Choroid plexus epithelial cell (primary cell): ENCODE measurements around the gene LZIC.

ENCODE experiments used
- DNase-seq: peaks from one replicate; pipeline ENCODE4 v3.0.0-alpha.2; 2010; ENCODE audit warnings: low read depth
- H3K4me3 ChIP-seq: 2 replicates; pipeline ENCODE4 v1.5.1; 2011; ENCODE audit warnings: low read depth, mild to moderate bottlenecking, control low read depth, low read length, moderate library complexity
- TF ChIP-seq, protein P1 (sequence below): conservative IDR thresholded peaks from 2 replicates; pipeline ENCODE4 v1.5.1; 2011; ENCODE audit warnings: low read depth, mild to moderate bottlenecking, control low read depth, inconsistent platforms, low read length, moderate library complexity

The LZIC gene

DNA sequence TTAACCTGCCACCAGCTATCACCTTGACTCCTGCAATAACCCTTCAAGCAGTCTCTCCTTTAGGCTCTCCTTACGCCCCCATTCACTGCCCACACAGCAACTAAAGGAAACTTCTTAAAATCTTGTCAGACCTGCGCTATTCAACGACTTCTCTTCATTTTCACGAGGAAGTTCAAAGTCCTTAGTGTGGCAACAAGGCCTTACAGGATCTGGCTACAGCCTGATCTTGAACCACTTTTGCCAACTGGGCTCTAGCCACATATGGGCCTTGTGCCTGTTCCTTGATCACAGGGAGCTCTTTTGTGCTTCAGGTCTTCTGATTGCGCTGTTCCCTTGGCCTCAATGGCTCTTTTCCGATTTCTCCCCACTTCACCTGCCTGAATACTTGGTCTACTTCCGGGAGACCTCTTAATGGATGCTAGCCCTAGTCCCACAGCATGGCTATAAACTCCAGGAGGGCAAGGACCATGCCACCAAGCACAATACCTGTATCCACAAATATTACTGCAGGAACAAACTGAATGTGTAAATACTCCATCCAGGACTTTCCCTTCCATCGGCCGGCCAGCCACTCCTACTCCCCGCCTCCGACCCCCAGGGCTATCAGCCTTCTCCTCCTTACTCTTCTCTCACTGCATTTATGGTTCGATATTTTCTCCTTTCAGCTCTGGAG is 30.8 kb downstream of the LZIC start:
- no peak for DNase-seq
- TF ChIP-seq, protein P1, sequence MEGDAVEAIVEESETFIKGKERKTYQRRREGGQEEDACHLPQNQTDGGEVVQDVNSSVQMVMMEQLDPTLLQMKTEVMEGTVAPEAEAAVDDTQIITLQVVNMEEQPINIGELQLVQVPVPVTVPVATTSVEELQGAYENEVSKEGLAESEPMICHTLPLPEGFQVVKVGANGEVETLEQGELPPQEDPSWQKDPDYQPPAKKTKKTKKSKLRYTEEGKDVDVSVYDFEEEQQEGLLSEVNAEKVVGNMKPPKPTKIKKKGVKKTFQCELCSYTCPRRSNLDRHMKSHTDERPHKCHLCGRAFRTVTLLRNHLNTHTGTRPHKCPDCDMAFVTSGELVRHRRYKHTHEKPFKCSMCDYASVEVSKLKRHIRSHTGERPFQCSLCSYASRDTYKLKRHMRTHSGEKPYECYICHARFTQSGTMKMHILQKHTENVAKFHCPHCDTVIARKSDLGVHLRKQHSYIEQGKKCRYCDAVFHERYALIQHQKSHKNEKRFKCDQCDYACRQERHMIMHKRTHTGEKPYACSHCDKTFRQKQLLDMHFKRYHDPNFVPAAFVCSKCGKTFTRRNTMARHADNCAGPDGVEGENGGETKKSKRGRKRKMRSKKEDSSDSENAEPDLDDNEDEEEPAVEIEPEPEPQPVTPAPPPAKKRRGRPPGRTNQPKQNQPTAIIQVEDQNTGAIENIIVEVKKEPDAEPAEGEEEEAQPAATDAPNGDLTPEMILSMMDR, result no peak
- no peak overlapping the region for H3K4me3 ChIP-seq

DNA sequence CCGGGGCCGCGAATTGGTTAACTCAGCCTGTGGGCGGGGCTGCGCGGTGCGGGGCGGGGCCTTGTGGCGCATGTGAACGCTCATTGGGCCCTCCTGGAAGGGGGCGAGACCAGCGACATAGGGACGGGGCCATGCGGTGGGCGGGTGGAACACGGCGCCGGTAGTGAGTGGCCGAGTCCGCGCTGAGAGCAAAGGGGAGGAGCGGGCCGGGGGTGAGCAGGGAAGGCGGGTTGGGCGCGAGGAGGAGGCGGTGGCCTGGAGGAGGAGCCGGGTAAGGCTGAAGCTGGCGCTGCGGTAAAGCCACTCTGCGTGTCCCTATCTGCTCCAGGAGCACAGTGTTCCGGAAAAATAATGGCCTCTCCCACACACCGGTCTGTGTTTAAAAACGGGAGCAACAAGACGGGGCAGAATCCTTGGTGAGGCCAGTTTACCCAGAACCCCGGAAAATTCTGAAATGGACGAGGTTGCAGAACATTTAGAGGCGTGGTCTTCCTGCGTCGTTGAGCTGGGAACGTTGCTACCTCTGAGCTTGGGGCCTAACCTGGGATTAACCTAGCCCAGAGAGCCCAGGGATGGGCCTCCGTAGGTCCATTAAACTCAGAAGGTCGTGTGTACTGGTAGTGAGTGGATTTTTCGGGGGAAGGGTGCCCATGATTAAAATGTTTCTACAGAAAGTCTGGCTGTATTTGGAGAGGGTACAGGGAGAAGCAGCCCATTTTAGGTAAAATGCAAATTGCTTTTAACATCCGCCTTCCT is 32.6 kb downstream of the LZIC start:
- DNase-seq, result peak; percentile 100
- TF ChIP-seq, protein P1, result no peak
- H3K4me3 ChIP-seq, result peak overlapping the region; percentile 73

DNA sequence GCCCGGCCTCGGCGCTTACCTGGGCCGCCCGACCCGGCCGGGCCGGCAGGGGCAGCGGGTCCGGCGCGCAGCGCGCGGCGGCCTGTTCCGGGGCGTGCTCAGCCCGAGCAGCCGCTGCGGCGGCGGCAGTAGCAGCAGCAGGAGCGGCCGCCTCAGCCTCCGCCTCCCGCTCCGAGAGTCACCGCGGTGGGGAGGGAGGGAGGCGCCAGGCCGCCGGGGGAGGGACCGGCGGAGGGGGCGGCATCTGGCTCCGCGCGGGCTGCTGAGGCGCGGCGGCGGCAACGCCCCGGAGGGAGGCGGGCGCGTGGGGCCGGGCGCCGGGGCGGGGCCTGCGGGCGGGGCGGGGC is 33.1 kb downstream of the LZIC start, which contains the start of gene CTNNBIP1:
Gene CTNNBIP1, minus strand, starts transcription at position 194 of the 347 bp plus-strand sequence. CDS start 38,205 bp downstream, outside the sequence.
- H3K4me3 ChIP-seq, result peak within 1 kb of the TSS; percentile 75
- DNase-seq, result no peak
- TF ChIP-seq, protein P1, result no peak

DNA sequence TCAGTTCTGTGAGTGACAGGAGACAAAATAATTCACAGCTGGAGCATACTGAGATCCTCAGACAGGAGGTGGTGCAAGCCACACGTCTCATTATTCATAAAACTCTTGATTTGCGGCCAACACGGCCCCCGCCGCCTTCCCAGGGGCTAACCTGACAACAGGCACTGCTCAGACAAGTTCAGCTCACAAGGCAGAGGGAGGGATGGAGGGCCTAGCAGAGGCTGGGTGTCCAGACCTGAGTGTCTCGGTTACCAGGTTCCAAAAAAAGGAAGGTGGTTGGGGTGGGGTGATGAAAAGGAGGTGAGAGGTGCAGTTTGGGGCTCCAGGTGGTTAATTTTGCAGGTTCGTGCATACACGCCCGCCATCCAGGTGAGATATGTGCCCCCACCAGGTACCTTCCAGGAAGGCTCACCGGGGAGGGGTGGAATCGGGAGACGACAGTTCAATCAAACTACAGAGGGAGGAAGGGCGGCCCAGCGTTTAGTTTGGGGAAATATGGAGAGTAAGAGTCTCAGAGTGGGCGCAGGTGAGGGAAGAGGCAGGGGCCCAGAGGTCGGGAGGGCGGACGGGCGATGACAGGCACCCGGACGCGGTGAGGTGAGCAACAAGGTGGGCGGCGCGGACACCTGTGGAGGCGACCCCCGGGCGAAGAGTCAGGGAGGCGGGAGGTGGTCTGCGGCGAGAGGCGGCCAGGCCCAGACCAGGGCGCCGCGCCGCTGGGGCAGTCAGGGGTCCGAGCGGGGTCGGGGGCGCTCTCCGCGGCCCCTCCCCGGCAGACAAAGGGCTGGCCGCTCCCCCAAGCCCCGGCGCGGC is 33.8 kb downstream of the LZIC start:
- H3K4me3 ChIP-seq, result peak overlapping the region; percentile 75
- peak; percentile 42 for DNase-seq
- TF ChIP-seq, protein P1, result no peak

DNA sequence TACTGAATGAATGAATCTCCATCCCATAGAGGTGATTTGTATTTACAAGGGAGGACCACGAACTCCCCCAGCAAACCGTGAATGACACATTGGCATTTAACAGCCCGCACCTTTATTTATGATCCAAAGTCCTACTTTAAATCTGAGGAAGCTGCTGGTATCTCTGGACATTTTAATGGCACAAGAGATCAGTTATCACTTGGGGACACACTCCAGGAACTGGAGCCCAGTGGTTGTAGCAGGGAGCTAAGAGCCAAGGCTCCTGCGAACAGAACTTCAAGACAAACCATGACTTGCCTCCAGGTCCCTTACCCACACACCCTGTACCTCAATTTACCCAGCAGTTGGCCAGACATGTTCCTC is 34.3 kb downstream of the LZIC start:
- peak overlapping the region; percentile 75 for H3K4me3 ChIP-seq
- DNase-seq, result no peak
- TF ChIP-seq, protein P1, result no peak

DNA sequence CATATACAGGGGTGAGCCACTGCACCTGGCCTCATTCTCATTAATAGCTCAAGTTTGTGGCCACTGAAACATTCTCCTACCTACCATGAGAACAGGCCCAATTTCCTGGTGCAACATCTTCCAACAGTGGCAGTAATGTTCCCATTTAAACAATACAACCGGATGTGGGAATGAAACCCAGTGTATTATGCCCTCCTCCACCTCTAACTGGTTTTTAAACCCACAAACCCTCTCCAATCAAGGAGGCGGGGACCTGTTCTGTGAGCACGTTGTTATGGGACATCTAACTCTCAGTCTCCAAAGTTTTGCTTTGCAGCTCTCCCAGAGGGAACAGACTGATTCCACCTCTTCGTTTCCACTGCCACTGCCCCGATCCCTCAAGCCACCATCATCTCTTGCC is 35.8 kb downstream of the LZIC start:
- no peak overlapping the region for H3K4me3 ChIP-seq

More for the DNA sequence above, 35.8 kb downstream of the LZIC start:
- TF ChIP-seq, protein P1, result no peak
- DNase-seq, result no peak
